Stomach (tissue), 9 donors: ENCODE measurements around the gene IL6ST. TPM values are rescaled to one million over a fixed set of nuclear protein-coding genes. Genes with fewer than 3 reads are reported as not detected.
A peak's percentile ranks its signal among the peaks of the same experiment; 100 is the strongest.

Experiments used
- DNase-seq, 2 donors: peaks; one replicate each; pipeline versions ENCODE4 v3.0.0 to v3.0.0-alpha.2; 2013 to 2019
- H3K27ac ChIP-seq, 5 donors: fragments of 200-600 bp in 4 of 5; sonication (generic) in 4 of 5; one replicate each; pipeline ENCODE4 v1.5.1; 2013 to 2019; ENCODE audit warnings: mild to moderate bottlenecking in 1 of 5, moderate library complexity in 1 of 5
- H3K27me3 ChIP-seq, 3 donors: fragments of 200-600 bp; sonication (generic); one replicate each; pipeline ENCODE4 v1.5.1; 2017 to 2019; ENCODE audit warnings: mixed run types in 1 of 3
- H3K36me3 ChIP-seq, 4 donors: fragments of 200-600 bp; sonication (generic); 1 replicate in 3 of 4; 2 replicates in 1 of 4; pipeline ENCODE4 v1.5.1; 2016 to 2019
- H3K4me1 ChIP-seq, 4 donors: fragments of 200-600 bp; sonication (generic); one replicate each; pipeline ENCODE4 v1.5.1; 2016 to 2019
- H3K4me3 ChIP-seq, 4 donors: fragments of 200-600 bp; sonication (generic) in 3 of 4; one replicate each; pipeline ENCODE4 v1.5.1; 2016 to 2019; ENCODE audit warnings: mild to moderate bottlenecking in 1 of 4
- H3K9me3 ChIP-seq, 4 donors: fragments of 200-600 bp; sonication (generic); one replicate each; pipeline ENCODE4 v1.5.1; 2016 to 2019
- EP300 ChIP-seq: sonication (generic); formaldehyde crosslinking; IDR thresholded peaks from one replicate; pipeline ENCODE4 v1.6.1; 2017; ENCODE audit warnings: antibody characterized with exemption
- POLR2A ChIP-seq, 4 donors: fragments of 450-650 bp; IDR thresholded peaks; one replicate each; pipeline ENCODE4 v1.6.1; 2016; ENCODE audit warnings: antibody characterized with exemption in 4 of 4, control low read depth in 2 of 4, mild to moderate bottlenecking in 1 of 4, moderate library complexity in 1 of 4
- POLR2AphosphoS5 ChIP-seq, 3 donors: sonication (generic); formaldehyde crosslinking; IDR thresholded peaks; one replicate each; pipeline ENCODE4 v1.6.1; 2016; ENCODE audit warnings: antibody characterized with exemption in 3 of 3
- WGBS, 5 donors: extraction: QIAGEN DNeasy Blood & Tissue Kit in 3 of 5; methylation state at CpG; one replicate each; pipeline versions ENCODE4 v1.1.5 to v1.1.7; 2013 to 2018; 5-methylcytosine and 5-hydroxymethylcytosine counted together
- intact Hi-C: fragments of 100-400 bp; cut with DNase I; formaldehyde crosslinking; loops from one replicate; pipeline ENCODE4 v1.15.1; 2023; ENCODE audit warnings: low total_unique reads
- polyA plus RNA-seq, 3 donors: library from polyadenylated mRNA; stranded (reverse); fragments of 200-250 nt; gene quantifications; one replicate each; pipeline ENCODE4 v1.2.3, GENCODE V29; 2013
- total RNA-seq, 5 donors: library from RNA; depleted of rRNA; stranded (reverse); fragments of >200 nt; gene quantifications; one replicate each; pipeline versions ENCODE4 v1.1.0 to v1.2.3, GENCODE V29; 2014 to 2016
- TF ChIP-seq, protein P1 (sequence below), 7 experiments: fragments of 450-650 bp in 4 of 7; fragments of 200-600 bp in 3 of 7; sonication (generic) in 3 of 7; IDR thresholded peaks; one replicate each; pipeline ENCODE4 v1.5.1; 2016 to 2019; ENCODE audit warnings: antibody characterized with exemption in 7 of 7, control low read depth in 2 of 7, mild to moderate bottlenecking in 1 of 7
- donor health status: healthy with polysubstance abuse.
- donor health status: Bipolar disorder and iron deficiency.
- donor health status: healthy.

The IL6ST gene
- total and polyA plus RNA-seq, 8 donors: 18.5 to 466 (median 53.6) TPM

DNA sequence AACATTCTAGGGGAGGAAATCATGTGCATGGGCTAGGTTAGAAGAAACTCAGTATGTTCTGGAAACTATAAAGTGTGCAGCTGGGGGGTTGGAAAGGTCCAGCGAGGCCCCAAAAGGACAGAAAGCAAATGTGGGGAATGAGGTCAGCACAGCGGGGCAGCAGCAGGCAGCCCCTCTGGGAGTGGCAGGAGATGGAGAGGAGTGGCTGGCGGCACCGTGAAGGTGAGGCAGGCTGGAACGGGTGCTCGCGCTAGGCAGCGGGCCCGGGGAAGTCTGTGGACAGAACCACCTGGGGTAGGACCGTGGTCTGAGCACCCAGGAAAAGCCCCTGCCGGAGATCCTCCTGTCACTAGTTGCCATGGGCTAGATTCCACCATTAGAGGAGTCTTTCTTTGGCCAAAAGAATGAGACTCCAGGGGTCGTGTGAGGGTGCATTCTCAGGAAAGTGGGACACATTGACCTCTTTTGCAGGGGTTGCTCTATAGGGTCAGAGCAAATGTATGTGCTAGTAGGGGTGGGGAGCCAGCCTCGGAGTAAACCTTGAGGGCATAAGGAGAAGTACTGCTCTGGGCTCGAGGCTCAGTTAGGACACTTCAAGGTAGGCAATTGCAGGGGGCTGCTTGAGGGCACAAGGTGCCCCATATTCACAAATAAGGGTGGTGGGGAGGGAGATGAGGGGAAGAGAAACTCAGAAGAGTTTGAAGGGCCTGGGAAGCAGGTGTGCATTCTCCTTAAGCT is 61.2 kb downstream of the IL6ST start:
- WGBS, 5 donors: 86 to 95% (median 92%) methylated on average over 14 of the region's 14 CpGs
- DNase-seq: no peak
- intact Hi-C loops: loop anchor here (5.0 kb wide), 1 partner anchor 269 kb away; no protein-coding TSS in a partner anchor
- no peaks in the 10 kb centered on the region for H3K9me3 ChIP-seq
- no peaks in the 10 kb centered on the region for H3K27me3 ChIP-seq
- peak overlapping the region in 3 of 5 donors; percentile 36 to 53 (median 43) for H3K27ac ChIP-seq
- TF ChIP-seq POLR2AphosphoS5 (IDR thresholded peaks at IDR 0.05): no peak
- no peak for TF ChIP-seq POLR2A (IDR thresholded peaks at IDR 0.05)
- TF ChIP-seq, protein P1, sequence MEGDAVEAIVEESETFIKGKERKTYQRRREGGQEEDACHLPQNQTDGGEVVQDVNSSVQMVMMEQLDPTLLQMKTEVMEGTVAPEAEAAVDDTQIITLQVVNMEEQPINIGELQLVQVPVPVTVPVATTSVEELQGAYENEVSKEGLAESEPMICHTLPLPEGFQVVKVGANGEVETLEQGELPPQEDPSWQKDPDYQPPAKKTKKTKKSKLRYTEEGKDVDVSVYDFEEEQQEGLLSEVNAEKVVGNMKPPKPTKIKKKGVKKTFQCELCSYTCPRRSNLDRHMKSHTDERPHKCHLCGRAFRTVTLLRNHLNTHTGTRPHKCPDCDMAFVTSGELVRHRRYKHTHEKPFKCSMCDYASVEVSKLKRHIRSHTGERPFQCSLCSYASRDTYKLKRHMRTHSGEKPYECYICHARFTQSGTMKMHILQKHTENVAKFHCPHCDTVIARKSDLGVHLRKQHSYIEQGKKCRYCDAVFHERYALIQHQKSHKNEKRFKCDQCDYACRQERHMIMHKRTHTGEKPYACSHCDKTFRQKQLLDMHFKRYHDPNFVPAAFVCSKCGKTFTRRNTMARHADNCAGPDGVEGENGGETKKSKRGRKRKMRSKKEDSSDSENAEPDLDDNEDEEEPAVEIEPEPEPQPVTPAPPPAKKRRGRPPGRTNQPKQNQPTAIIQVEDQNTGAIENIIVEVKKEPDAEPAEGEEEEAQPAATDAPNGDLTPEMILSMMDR (IDR thresholded peaks at IDR 0.05): no peak
- TF ChIP-seq EP300: no peak
- H3K4me3 ChIP-seq: no peak overlapping the region
- peaks cover 0 to 23% (median 0%) of the 10 kb centered on the region in 4 donors for H3K4me1 ChIP-seq
- peaks cover 0 to 17% (median 14%) of the 10 kb centered on the region in 4 donors for H3K36me3 ChIP-seq

DNA sequence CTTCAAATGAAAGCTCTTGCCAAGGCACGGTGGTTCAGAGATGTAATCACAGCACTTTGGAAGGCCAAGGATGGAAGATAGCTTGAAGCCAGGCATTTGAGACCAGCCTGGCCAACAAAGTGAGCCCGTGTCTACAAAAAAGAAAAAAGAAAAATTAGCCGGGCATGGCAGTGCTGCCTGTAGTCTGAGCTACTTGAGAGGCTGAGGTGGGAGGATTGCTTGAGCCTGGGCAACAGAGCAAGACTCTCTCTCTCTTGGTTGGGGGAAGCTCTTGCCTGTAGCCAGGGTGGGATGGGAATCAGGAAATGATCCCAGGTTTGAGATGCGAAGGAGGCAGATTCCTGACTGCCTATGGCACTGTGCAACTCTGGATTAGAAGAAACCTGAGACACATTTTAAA is 62.1 kb downstream of the IL6ST start:
- Histone ChIP-seq H3K27ac (no peak overlapping the region), H3K4me1 (peaks cover 0 to 23% (median 0%) of the 10 kb centered on the region in 4 donors), H3K36me3 (peaks cover 0 to 11% (median 7%) of the 10 kb centered on the region in 4 donors), H3K4me3 (no peak overlapping the region), H3K9me3 (no peaks in the 10 kb centered on the region), H3K27me3 (no peaks in the 10 kb centered on the region)
- no peak for DNase-seq
- TF ChIP-seq EP300: no peak
- no peak for TF ChIP-seq POLR2AphosphoS5 (IDR thresholded peaks at IDR 0.05)
- TF ChIP-seq, protein P1 (IDR thresholded peaks at IDR 0.05): no peak
- TF ChIP-seq POLR2A (IDR thresholded peaks at IDR 0.05): no peak
- intact Hi-C loops: loop anchor here (5.0 kb wide), 1 partner anchor 270 kb away; no protein-coding TSS in a partner anchor
- 89 to 97% (median 94%) methylated on average over 4 of the region's 4 CpGs for WGBS, 5 donors

DNA sequence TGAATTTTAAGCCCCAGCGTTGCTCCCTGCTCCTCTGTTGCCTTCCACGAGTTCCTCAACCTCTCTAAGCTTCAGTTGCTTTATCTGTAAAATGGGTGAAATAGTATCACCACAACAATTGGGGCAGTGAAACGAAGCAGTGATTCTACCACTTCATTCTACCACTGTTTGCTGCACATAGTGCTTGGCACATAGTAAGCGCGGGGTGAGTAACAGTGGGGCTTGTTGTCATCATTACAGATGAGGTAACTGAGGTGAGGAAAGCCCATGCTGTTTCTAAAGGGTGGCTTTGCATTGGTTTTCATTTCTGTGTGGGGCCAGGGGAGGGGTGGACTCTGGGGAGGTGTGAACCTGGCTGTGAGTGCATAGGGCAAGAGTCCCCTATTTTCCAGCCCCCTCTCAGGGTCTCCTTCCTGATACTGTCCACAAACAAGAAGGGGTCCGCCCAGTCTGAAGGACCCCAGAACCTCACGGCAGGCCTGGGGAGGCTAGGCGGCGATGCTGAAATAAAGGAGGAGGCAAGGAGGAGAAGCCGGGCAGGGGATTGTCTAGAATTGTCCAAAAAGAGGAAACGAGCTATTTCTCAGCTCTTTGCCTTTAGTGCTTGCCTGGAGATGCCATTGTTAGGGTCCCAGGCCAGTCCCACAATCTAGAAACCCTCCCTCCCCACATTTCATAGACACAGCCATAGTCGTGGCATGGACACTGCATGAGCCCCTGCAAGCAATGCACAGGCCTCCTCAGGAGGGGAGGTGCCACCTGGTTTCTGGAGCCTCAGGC is 65.6 kb downstream of the IL6ST start:
- Histone ChIP-seq H3K4me1 (peaks cover 0 to 8% (median 0%) of the 10 kb centered on the region in 4 donors), H3K4me3 (no peak overlapping the region), H3K36me3 (no peaks in the 10 kb centered on the region), H3K9me3 (no peaks in the 10 kb centered on the region), H3K27ac (no peak overlapping the region), H3K27me3 (no peaks in the 10 kb centered on the region)
- TF ChIP-seq, protein P1 (IDR thresholded peaks at IDR 0.05): no peak
- TF ChIP-seq POLR2A (IDR thresholded peaks at IDR 0.05): no peak
- TF ChIP-seq POLR2AphosphoS5 (IDR thresholded peaks at IDR 0.05): no peak
- no peak for TF ChIP-seq EP300
- 79 to 90% (median 89%) methylated on average over 11 to 12 of the region's 12 CpGs for WGBS, 5 donors
- no peak for DNase-seq
- intact Hi-C loops: no loop called here

DNA sequence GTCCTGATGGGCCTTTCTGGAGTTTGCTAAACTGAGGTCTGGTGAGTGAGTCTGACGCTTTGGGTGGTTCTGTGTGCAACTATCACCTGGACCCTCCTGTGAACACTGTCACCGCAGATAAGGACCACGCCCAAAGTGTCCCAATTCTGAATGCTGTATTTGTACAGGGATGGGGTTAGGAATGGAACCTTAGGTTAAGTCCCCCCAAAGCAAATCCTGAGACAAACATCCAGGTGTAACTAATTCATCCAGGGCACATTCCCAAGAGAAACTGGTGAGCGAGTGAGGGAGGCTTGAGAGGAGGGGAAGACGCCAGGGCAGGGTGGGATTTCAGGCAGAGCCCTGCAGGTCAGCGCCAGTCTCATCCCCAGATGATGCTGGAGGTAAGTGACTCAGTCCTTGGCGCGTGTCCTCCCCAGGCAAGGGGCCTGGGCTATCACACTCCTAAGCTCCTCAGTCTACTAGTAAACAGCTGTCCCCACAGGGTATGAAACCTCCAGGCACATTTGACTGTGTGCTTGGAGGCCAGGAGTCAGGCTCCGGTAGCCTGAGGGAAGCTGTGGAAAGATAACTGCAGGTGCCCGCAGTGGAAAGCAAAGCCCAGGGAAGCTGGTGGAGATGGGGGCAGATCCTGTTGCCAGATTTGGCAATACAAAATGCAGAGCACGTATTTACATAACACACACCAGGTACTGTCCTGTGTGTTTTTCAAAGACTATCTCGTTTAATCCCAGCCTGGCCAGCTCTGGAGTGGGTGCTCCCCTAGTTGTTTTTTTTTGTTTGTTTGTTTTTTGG is 66.7 kb downstream of the IL6ST start:
- intact Hi-C loops: no loop called here
- WGBS, 5 donors: 74 to 85% (median 74%) methylated on average over 10 to 12 of the region's 12 CpGs

More for the DNA sequence above, 66.7 kb downstream of the IL6ST start:
- Histone ChIP-seq H3K4me3 (no peak overlapping the region), H3K27me3 (no peaks in the 10 kb centered on the region), H3K36me3 (no peaks in the 10 kb centered on the region), H3K4me1 (peaks cover 0 to under 1% (median 0%) of the 10 kb centered on the region in 4 donors), H3K9me3 (no peaks in the 10 kb centered on the region), H3K27ac (no peak overlapping the region)
- DNase-seq: no peak
- TF ChIP-seq, protein P1 (IDR thresholded peaks at IDR 0.05): no peak
- TF ChIP-seq POLR2A (IDR thresholded peaks at IDR 0.05) (no peak), EP300 (no peak), POLR2AphosphoS5 (IDR thresholded peaks at IDR 0.05) (no peak)
